T-helper 17 cell (primary cell): ENCODE data around the gene LHFPL5. TPM values are rescaled to one million over a fixed set of nuclear protein-coding genes. Genes with fewer than 3 reads are reported as not detected.

ENCODE experiments used
- ATAC-seq: fragments of 150-1000 bp; cut with Tn5 transposase; 2 replicates; pipeline ENCODE4 v1.10.0; 2021; ENCODE audit warnings: mild to moderate bottlenecking, moderate library complexity
- DNase-seq, 3 donors: peaks; one replicate each; pipeline versions ENCODE4 v3.0.0 to v3.0.0-alpha.2; 2020 to 2021
- H3K9me3 ChIP-seq: one replicate; pipeline ENCODE4 v1.7.0; 2013; ENCODE audit warnings: low read length, mild to moderate bottlenecking; ENCODE audit not compliant: control insufficient read depth, poor library complexity, severe bottlenecking
- H3K27ac Mint-ChIP-seq: one replicate; pipeline ENCODE4 v1.8.0; 2022; ENCODE audit warnings: mild to moderate bottlenecking, moderate library complexity, mixed read lengths
- H3K27me3 Mint-ChIP-seq: one replicate; pipeline ENCODE4 v1.8.0; 2022; ENCODE audit warnings: mixed read lengths
- H3K36me3 Mint-ChIP-seq: one replicate; pipeline ENCODE4 v1.8.0; 2022; ENCODE audit warnings: low read depth, mixed read lengths
- H3K4me1 Mint-ChIP-seq: one replicate; pipeline ENCODE4 v1.8.0; 2022; ENCODE audit warnings: mild to moderate bottlenecking, mixed read lengths
- H3K4me3 Mint-ChIP-seq: one replicate; pipeline ENCODE4 v1.8.0; 2022; ENCODE audit warnings: mild to moderate bottlenecking, moderate library complexity, mixed read lengths
- total RNA-seq, 4 donors: library from RNA in 2 of 4; stranded (reverse) in 2 of 4; gene quantifications; one replicate each; pipeline ENCODE4 v1.2.3 and lab custom pipeline; 2022 to 2026

Gene LHFPL5
- total RNA-seq = not detected
- 0 to 0.08 reads per million in 2 donors for total RNA-seq (lab: John Stamatoyannopoulos, UW)

- DNase-seq (peak; percentile 23 to 44 (median 39)), ATAC-seq (peak; percentile 77)
- H3K9me3 ChIP-seq = no peaks in the 10 kb centered on the region
- Mint-ChIP-seq H3K27ac (no peak within 1 kb of the TSS), H3K4me3 (no peak within 1 kb of the TSS), H3K27me3 (peaks cover 25% of the 10 kb centered on the region), H3K4me1 (no peaks in the 10 kb centered on the region), H3K36me3 (no peaks in the 10 kb centered on the region)
Observed at GRCh38 chr6:35804996-35805736, at the start of gene LHFPL5. Gene LHFPL5 (plus strand): TSS chr6:35805352. CDS start chr6:35805671, 319 bp downstream.

GRCh38 chr6:35757456-35758123 is 47.6 kb upstream of the LHFPL5 start:
- H3K27me3 Mint-ChIP-seq = peaks cover 42% of the 10 kb centered on the region

GRCh38 chr6:35759426-35759825 is 45.7 kb upstream of the LHFPL5 start:
- ATAC-seq (no peak), DNase-seq (no peak)
- H3K27ac Mint-ChIP-seq = no peak overlapping the region
- no peaks in the 10 kb centered on the region for H3K9me3 ChIP-seq
- peaks cover 4% of the 10 kb centered on the region for H3K36me3 Mint-ChIP-seq
- H3K4me3 Mint-ChIP-seq = no peak overlapping the region
- H3K4me1 Mint-ChIP-seq = peaks cover 9% of the 10 kb centered on the region
- peaks cover 60% of the 10 kb centered on the region for H3K27me3 Mint-ChIP-seq

More at GRCh38 chr6:35757456-35758123, 47.6 kb upstream of the LHFPL5 start:
- H3K4me1 Mint-ChIP-seq = peaks cover 2% of the 10 kb centered on the region
- no peaks in the 10 kb centered on the region for H3K9me3 ChIP-seq
- DNase-seq (no peak), ATAC-seq (no peak)
- peaks cover 2% of the 10 kb centered on the region for H3K36me3 Mint-ChIP-seq
- H3K27ac Mint-ChIP-seq = no peak overlapping the region
- H3K4me3 Mint-ChIP-seq = no peak overlapping the region

- H3K27me3 Mint-ChIP-seq = peaks cover 33% of the 10 kb centered on the region
- H3K27ac Mint-ChIP-seq = no peak overlapping the region
- ATAC-seq = no peak
- no peak overlapping the region for H3K4me3 Mint-ChIP-seq
- H3K4me1 Mint-ChIP-seq = peaks cover 13% of the 10 kb centered on the region
- peaks cover 4% of the 10 kb centered on the region for H3K36me3 Mint-ChIP-seq
- no peak for DNase-seq
- H3K9me3 ChIP-seq = no peaks in the 10 kb centered on the region
Observed at GRCh38 chr6:35765739-35766138, 39.4 kb upstream of the LHFPL5 start.

- Mint-ChIP-seq H3K4me1 (peaks cover 9% of the 10 kb centered on the region), H3K4me3 (no peak overlapping the region), H3K27me3 (peaks cover 5% of the 10 kb centered on the region), H3K36me3 (peaks cover 3% of the 10 kb centered on the region), H3K27ac (no peak overlapping the region)
- ATAC-seq (no peak), DNase-seq (no peak)
- H3K9me3 ChIP-seq = no peaks in the 10 kb centered on the region
Observed at GRCh38 chr6:35769211-35769610, 35.9 kb upstream of the LHFPL5 start.

GRCh38 chr6:35771343-35771627 is 33.9 kb upstream of the LHFPL5 start:
- H3K4me1 Mint-ChIP-seq = peaks cover 11% of the 10 kb centered on the region
- H3K36me3 Mint-ChIP-seq = peaks cover 5% of the 10 kb centered on the region
- H3K27me3 Mint-ChIP-seq = peaks cover 14% of the 10 kb centered on the region
- DNase-seq (no peak), ATAC-seq (no peak)
- H3K4me3 Mint-ChIP-seq = no peak overlapping the region
- H3K9me3 ChIP-seq = no peaks in the 10 kb centered on the region
- no peak overlapping the region for H3K27ac Mint-ChIP-seq

GRCh38 chr6:35774116-35774794 is 30.9 kb upstream of the LHFPL5 start:
- Mint-ChIP-seq H3K4me3 (no peak overlapping the region), H3K4me1 (peaks cover 11% of the 10 kb centered on the region), H3K27me3 (peaks cover 29% of the 10 kb centered on the region), H3K36me3 (peaks cover 7% of the 10 kb centered on the region), H3K27ac (no peak overlapping the region)
- no peak for DNase-seq
- no peak for ATAC-seq
- no peaks in the 10 kb centered on the region for H3K9me3 ChIP-seq

- H3K9me3 ChIP-seq = no peaks in the 10 kb centered on the region
- Mint-ChIP-seq H3K4me1 (peaks cover 14% of the 10 kb centered on the region), H3K36me3 (peaks cover 7% of the 10 kb centered on the region), H3K27me3 (peaks cover 33% of the 10 kb centered on the region), H3K4me3 (no peak overlapping the region), H3K27ac (no peak overlapping the region)
- DNase-seq (no peak), ATAC-seq (no peak)
Observed at GRCh38 chr6:35775031-35775430, 30.1 kb upstream of the LHFPL5 start.

GRCh38 chr6:35776364-35777215 is 28.6 kb upstream of the LHFPL5 start, which contains the start of gene CLPSL2:
Gene CLPSL2 (plus strand): TSS chr6:35776598. CDS start chr6:35776619, 21 bp downstream.
- DNase-seq (no peak), ATAC-seq (peak; percentile 32)
- peaks cover 14% of the 10 kb centered on the region for H3K4me1 Mint-ChIP-seq
- H3K27ac Mint-ChIP-seq = no peak within 1 kb of the TSS
- peaks cover 7% of the 10 kb centered on the region for H3K36me3 Mint-ChIP-seq
- peaks cover 39% of the 10 kb centered on the region for H3K27me3 Mint-ChIP-seq
- no peaks in the 10 kb centered on the region for H3K9me3 ChIP-seq
- peak within 1 kb of the TSS; percentile 87 for H3K4me3 Mint-ChIP-seq

- peak overlapping the region; percentile 81 for H3K4me3 Mint-ChIP-seq
- no peak for DNase-seq
- no peak for ATAC-seq
- peaks cover 48% of the 10 kb centered on the region for H3K27me3 Mint-ChIP-seq
- no peaks in the 10 kb centered on the region for H3K9me3 ChIP-seq
- peaks cover 11% of the 10 kb centered on the region for H3K4me1 Mint-ChIP-seq
- peaks cover 4% of the 10 kb centered on the region for H3K36me3 Mint-ChIP-seq
- H3K27ac Mint-ChIP-seq = no peak overlapping the region
Observed at GRCh38 chr6:35777356-35778102, 27.6 kb upstream of the LHFPL5 start.

GRCh38 chr6:35778437-35778836 is 26.7 kb upstream of the LHFPL5 start:
- H3K9me3 ChIP-seq = no peaks in the 10 kb centered on the region
- Mint-ChIP-seq H3K36me3 (peaks cover 4% of the 10 kb centered on the region), H3K27me3 (peaks cover 49% of the 10 kb centered on the region), H3K27ac (no peak overlapping the region), H3K4me3 (no peak overlapping the region), H3K4me1 (peaks cover 11% of the 10 kb centered on the region)
- ATAC-seq (no peak), DNase-seq (no peak)

GRCh38 chr6:35780719-35781118 is 24.4 kb upstream of the LHFPL5 start, which contains the start of gene CLPSL1:
Gene CLPSL1 (plus strand): TSS chr6:35781019. CDS start chr6:35781111, 92 bp downstream.
- Mint-ChIP-seq H3K27ac (no peak within 1 kb of the TSS), H3K36me3 (peaks cover 3% of the 10 kb centered on the region), H3K4me3 (no peak within 1 kb of the TSS), H3K4me1 (peaks cover 9% of the 10 kb centered on the region), H3K27me3 (peaks cover 51% of the 10 kb centered on the region)
- DNase-seq = no peak
- no peak for ATAC-seq
- no peaks in the 10 kb centered on the region for H3K9me3 ChIP-seq
